GM19395 (cell line): Measurements from ENCODE around the gene ZNF697.
"Not testable (repeated sequence)": the region's sequence is repeated elsewhere in the genome, so short reads cannot be mapped to it uniquely, and the experiment has no call there.

Source experiments
- ATAC-seq: cut with Tn5 transposase; IDR thresholded peaks from one replicate; pipeline ENCODE4 v1.9.1; 2021; ENCODE audit warnings: mild to moderate bottlenecking, moderate library complexity; ENCODE audit not compliant: unreplicated experiment

ZNF697 gene

GRCh38 chr1:119632841-119633240, 15.2 kb downstream of the ZNF697 start:
- no peak for ATAC-seq

DNA sequence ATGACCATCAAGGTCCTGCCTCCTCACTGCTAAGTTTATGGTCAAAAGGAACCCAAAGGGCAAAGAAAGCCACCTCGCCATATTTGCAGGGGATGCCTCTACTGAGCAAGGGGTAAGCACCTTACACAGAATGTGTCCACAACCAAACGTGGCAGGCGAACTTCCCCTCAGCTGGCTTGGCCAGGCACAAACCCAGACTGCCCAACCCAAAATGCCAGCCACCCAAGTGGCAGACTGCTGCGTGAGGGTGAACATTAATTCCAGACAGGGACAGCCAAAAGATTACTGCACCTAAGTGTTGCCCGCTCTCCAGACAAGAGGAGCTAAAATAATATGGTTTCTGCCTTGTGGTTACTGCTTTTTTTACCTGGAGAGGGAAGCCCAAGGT, 16.0 kb downstream of the ZNF697 start:
- peak; percentile 6 for ATAC-seq

GRCh38 chr1:119631433-119632102, 16.5 kb downstream of the ZNF697 start:
- peak; percentile 60 for ATAC-seq

DNA sequence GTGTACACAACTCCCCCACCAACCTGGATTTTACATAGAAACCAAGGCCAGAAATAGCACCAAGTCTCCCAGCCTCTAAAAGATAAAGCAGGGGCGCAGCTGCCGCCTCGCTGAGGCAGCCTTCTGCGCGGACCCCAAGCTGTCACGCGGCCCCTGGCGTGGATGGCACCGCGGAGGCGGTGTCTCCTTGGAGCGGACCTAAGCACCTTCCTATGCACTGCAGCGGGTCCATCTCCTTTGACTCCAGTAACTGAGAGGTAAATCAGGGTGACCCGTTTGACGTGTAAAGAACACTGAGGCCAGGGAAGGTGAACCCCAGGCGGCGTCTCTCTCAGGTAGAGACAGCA, 17.0 kb downstream of the ZNF697 start:
- ATAC-seq: no peak

- ATAC-seq: no peak
Measured at GRCh38 chr1:119626841-119627240, 21.2 kb downstream of the ZNF697 start.

GRCh38 chr1:119626011-119626545, 22.0 kb downstream of the ZNF697 start:
- no peak for ATAC-seq

DNA sequence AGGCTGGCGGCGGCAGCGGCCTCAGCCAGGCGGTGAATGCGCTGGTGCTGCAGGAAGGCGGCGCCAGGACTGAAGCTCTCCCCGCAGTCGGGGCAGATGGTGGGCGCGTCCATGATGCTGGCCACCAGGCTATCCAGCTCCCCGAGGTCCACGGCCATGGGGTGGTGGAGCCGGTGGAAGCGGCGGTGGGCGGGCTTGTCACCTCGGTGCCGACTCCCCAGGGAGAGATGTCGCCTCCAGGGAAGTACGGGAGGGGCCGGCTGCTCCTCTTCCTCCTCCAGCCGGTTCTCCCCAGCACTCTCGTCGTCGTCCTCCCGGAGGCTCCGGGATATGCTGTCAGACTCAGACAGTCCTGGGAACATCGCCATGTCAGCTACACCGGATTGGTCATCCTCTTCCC, 24.4 kb downstream of the ZNF697 start:
- no peak for ATAC-seq

DNA sequence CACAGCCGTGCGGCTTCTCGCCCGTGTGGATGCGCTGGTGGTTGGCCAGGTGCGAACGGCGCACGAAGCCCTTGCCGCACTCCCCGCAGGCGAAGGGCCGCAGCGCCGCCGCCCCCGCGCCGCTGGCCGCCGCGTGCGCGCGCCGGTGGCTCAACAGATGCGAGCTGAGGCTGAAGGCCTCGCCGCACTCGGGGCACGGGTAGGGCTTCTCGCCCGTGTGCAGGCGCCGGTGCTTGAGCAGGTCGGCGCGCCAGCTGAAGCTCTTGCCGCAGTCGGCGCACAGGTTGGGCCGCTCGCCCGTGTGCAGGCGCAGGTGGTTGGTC, 24.9 kb downstream of the ZNF697 start:
- no peak for ATAC-seq

GRCh38 chr1:119622311-119623192, 25.5 kb downstream of the ZNF697 start:
- ATAC-seq: no peak

DNA sequence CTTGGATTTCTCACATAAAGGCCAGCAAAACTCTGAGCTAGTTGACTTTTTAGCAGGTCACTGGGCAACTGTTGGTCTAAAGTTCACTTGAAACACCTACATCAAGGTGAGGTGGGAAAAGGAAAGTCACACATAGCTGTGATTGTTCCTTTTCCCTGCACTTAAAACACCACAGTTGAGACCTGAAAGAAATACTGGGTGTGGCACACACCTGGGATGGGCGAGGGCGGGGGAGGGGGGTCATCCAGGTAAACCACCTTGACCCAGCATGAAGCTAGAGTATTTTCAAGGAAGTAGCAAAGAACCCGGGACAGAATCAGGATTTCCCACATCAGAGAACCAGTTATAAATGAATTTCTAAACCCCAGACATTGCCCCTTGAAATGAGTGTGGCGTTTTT, 26.4 kb downstream of the ZNF697 start:
- no peak for ATAC-seq

DNA sequence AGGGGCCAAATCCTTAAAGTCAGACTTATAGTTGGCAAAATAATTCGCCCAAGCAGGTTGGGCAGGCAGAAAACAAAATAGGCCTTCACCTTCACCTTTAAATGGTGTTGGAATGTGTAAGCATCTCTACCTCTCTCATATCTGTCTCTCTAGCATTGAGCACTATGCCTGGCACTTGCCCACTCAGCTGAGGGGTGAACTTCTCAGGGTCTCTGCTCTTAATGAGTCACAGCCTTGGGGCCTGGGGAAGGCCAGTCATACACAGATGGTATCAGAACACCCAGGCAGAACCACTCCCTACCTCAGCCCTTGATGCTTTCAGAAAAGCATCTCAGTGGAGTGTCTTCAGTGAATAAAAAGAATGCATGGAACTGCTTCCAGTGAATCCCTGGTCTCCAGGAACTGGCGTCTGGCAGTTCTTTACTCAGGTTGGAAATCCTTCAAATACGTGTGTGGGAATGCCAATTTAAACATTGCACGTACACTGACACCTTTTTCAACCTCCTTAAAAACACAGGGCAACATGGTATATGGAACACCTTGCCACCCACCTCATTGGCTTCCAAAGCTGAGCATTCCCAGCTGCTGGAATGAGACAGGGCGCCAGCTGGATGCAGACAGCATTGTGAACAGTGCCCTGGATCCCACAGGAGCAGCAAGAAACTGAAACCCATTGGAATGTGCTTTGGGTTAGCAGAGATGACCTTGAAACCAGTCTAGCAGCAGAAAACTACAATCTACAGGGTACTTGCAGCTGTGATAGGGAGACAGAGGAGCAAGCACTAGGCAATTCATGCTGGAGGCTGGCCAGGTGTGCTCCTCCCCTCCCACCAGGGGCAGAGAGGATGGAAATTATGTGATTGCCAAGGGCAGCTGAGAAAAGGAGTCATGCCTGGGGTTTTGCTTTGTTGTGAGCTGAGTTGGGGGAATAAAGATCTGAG, 30.0 kb downstream of the ZNF697 start:
- ATAC-seq: no peak

- not testable (repeated sequence) for ATAC-seq
Measured at GRCh38 chr1:119616748-119617147, 31.3 kb downstream of the ZNF697 start.

- ATAC-seq: not testable (repeated sequence)
Measured at GRCh38 chr1:119615100-119615499, 33.0 kb downstream of the ZNF697 start.

- peak; percentile 82 for ATAC-seq
Measured at GRCh38 chr1:119613769-119614720, 34.0 kb downstream of the ZNF697 start.

DNA sequence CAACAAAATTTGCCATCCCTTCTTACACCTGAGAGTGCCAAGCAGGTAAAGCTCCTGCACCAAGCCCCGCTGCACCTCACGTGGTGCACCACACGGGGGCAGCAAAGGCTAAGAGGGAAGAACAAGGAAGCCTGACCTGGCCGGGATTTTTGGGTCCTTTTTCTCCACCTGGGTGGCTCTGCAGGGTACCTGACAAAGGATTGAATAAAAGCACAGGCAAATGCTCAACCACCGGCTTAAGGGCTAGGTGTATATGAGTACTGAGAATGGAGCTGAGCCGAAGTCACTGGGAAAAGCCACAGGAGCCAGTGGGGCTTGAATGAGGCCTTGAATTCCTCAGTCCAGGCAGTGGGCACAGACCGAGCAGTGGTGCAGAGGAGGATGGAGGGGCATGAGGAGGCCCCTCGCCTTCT, 36.4 kb downstream of the ZNF697 start:
- no peak for ATAC-seq

- ATAC-seq: not testable (repeated sequence)
Measured at GRCh38 chr1:119608816-119609215, 39.2 kb downstream of the ZNF697 start.

GRCh38 chr1:119607087-119607807, 40.8 kb downstream of the ZNF697 start:
- not testable (repeated sequence) for ATAC-seq

GRCh38 chr1:119606394-119606793, 41.7 kb downstream of the ZNF697 start:
- no peak for ATAC-seq

GRCh38 chr1:119605686-119606085, 42.4 kb downstream of the ZNF697 start:
- no peak for ATAC-seq
